Thyroid gland (tissue), 4 donors: Measurements from ENCODE around the gene MYADM. TPM values are rescaled to one million over a fixed set of nuclear protein-coding genes. Genes with fewer than 3 reads are reported as not detected.

Experiments used
- DNase-seq, 2 donors: peaks; one replicate each; pipeline ENCODE4 v3.0.0-alpha.2; 2019
- H3K27ac ChIP-seq, 3 donors: fragments of 200-600 bp; sonication (generic); 1 replicate in 2 of 3; 2 replicates in 1 of 3; pipeline ENCODE4 v1.5.1; 2016 to 2019; ENCODE audit warnings: mild to moderate bottlenecking in 1 of 3, moderate library complexity in 1 of 3
- H3K27me3 ChIP-seq: fragments of 200-600 bp; sonication (generic); one replicate; pipeline ENCODE4 v1.5.1; 2019
- H3K36me3 ChIP-seq, 2 donors: fragments of 200-600 bp; sonication (generic); one replicate each; pipeline ENCODE4 v1.5.1; 2016 to 2019
- H3K4me1 ChIP-seq, 2 donors: fragments of 200-600 bp; sonication (generic); one replicate each; pipeline ENCODE4 v1.5.1; 2017 to 2019
- H3K4me3 ChIP-seq, 3 donors: fragments of 200-600 bp; sonication (generic); replicated peaks in 1 of 3; 1 replicate in 2 of 3; 2 replicates in 1 of 3; pipeline ENCODE4 v1.5.1; 2016; ENCODE audit warnings: mild to moderate bottlenecking in 1 of 3
- H3K9me3 ChIP-seq: fragments of 200-600 bp; sonication (generic); one replicate; pipeline ENCODE4 v1.5.1; 2017
- POLR2A ChIP-seq, 2 donors: fragments of 450-650 bp; IDR thresholded peaks; one replicate each; pipeline ENCODE4 v1.6.1; 2017; ENCODE audit warnings: antibody characterized with exemption in 2 of 2, mild to moderate bottlenecking in 2 of 2, moderate library complexity in 1 of 2
- WGBS, 2 donors: methylation state at CpG; one replicate each; pipeline ENCODE4 v1.1.5; 2017; 5-methylcytosine and 5-hydroxymethylcytosine counted together
- intact Hi-C: fragments of 100-400 bp; cut with DNase I; formaldehyde crosslinking; loops from one replicate; pipeline ENCODE4 v1.15.1; 2023
- total RNA-seq, 4 donors: library from RNA; depleted of rRNA; stranded (reverse); fragments of >200 nt; gene quantifications; one replicate each; pipeline ENCODE4 v1.2.3, GENCODE V29; 2016
- TF ChIP-seq, protein P1 (sequence below), 6 experiments: fragments of 200-600 bp in 3 of 6; fragments of 450-650 bp in 3 of 6; sonication (generic) in 3 of 6; IDR thresholded peaks; one replicate each; pipeline ENCODE4 v1.5.1; 2016 to 2019; ENCODE audit warnings: antibody characterized with exemption in 6 of 6, mild to moderate bottlenecking in 2 of 6, inconsistent platforms in 1 of 6, moderate library complexity in 1 of 6

The MYADM gene
- total RNA-seq: 10 to 100 TPM; 16.4 to 37.8 (median 21.8) TPM

- DNase-seq: peak; percentile 97 to 98
- intact Hi-C loops: no loop called here
- H3K27ac ChIP-seq: peak within 1 kb of the TSS; percentile 78 to 97 (median 84)
- WGBS, 2 donors: 0 to 2% methylated on average over 15 to 16 of the region's 37 CpGs
- H3K36me3 ChIP-seq: no peaks in the 10 kb centered on the region
- H3K4me3 ChIP-seq: peak within 1 kb of the TSS; percentile 22 to 96 (median 60)
- TF ChIP-seq, protein P1, sequence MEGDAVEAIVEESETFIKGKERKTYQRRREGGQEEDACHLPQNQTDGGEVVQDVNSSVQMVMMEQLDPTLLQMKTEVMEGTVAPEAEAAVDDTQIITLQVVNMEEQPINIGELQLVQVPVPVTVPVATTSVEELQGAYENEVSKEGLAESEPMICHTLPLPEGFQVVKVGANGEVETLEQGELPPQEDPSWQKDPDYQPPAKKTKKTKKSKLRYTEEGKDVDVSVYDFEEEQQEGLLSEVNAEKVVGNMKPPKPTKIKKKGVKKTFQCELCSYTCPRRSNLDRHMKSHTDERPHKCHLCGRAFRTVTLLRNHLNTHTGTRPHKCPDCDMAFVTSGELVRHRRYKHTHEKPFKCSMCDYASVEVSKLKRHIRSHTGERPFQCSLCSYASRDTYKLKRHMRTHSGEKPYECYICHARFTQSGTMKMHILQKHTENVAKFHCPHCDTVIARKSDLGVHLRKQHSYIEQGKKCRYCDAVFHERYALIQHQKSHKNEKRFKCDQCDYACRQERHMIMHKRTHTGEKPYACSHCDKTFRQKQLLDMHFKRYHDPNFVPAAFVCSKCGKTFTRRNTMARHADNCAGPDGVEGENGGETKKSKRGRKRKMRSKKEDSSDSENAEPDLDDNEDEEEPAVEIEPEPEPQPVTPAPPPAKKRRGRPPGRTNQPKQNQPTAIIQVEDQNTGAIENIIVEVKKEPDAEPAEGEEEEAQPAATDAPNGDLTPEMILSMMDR (IDR thresholded peaks at IDR 0.05): no peak
- peak; percentile 71 for TF ChIP-seq POLR2A (IDR thresholded peaks at IDR 0.05)
- H3K9me3 ChIP-seq: no peaks in the 10 kb centered on the region
- H3K4me1 ChIP-seq: peaks cover 11 to 26% of the 10 kb centered on the region in 2 donors
- H3K27me3 ChIP-seq: no peaks in the 10 kb centered on the region
Observed at GRCh38 chr19:53867225-53868090, at the start of gene MYADM. Gene MYADM (plus strand): TSS chr19:53867883. CDS start chr19:53873530, 5,647 bp downstream.

- no peak for TF ChIP-seq POLR2A (IDR thresholded peaks at IDR 0.05)
- TF ChIP-seq, protein P1 (IDR thresholded peaks at IDR 0.05): no peak
- no peak for DNase-seq
- H3K27ac ChIP-seq: no peak overlapping the region
- H3K9me3 ChIP-seq: no peaks in the 10 kb centered on the region
- H3K4me3 ChIP-seq: no peak overlapping the region
- 81 to 88% methylated on average over 13 of the region's 13 CpGs for WGBS, 2 donors
- intact Hi-C loops: no loop called here
- no peaks in the 10 kb centered on the region for H3K4me1 ChIP-seq
- no peaks in the 10 kb centered on the region for H3K27me3 ChIP-seq
- H3K36me3 ChIP-seq: no peaks in the 10 kb centered on the region
Observed at GRCh38 chr19:53818756-53819155, 48.9 kb upstream of the MYADM start.

DNA sequence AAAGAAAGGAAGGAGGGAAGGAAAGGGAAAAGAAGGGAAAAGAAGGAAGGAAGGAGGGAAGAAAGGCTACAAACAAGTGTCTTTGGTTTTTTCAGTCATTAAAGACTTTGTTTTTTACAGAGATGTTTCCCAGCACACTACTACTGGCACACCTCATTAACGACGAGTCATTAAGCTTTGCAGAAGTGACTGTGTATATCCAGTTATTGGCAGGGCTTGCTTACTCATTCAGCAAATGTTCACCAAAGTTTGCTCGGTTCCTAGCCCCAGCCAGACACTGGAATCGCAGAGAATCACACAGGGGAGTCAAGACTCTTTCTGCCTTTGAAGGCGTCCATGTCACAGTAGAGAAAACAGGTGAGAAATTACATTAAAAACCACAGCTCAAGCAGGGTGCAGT lies 47.8 kb upstream of the MYADM start:
- H3K4me1 ChIP-seq: no peaks in the 10 kb centered on the region
- 70 to 79% methylated on average over 5 of the region's 5 CpGs for WGBS, 2 donors
- H3K27ac ChIP-seq: no peak overlapping the region
- no peak overlapping the region for H3K4me3 ChIP-seq
- DNase-seq: no peak
- intact Hi-C loops: no loop called here
- no peaks in the 10 kb centered on the region for H3K36me3 ChIP-seq
- H3K9me3 ChIP-seq: no peaks in the 10 kb centered on the region
- TF ChIP-seq, protein P1 (IDR thresholded peaks at IDR 0.05): no peak
- no peak for TF ChIP-seq POLR2A (IDR thresholded peaks at IDR 0.05)
- no peaks in the 10 kb centered on the region for H3K27me3 ChIP-seq

GRCh38 chr19:53823380-53824120 lies 44.1 kb upstream of the MYADM start:
- WGBS, 2 donors: 81 to 86% methylated on average over 12 of the region's 12 CpGs
- H3K4me3 ChIP-seq: no peak overlapping the region

More at GRCh38 chr19:53823380-53824120, 44.1 kb upstream of the MYADM start:
- Histone ChIP-seq H3K36me3 (no peaks in the 10 kb centered on the region), H3K4me1 (no peaks in the 10 kb centered on the region), H3K27ac (no peak overlapping the region), H3K27me3 (no peaks in the 10 kb centered on the region), H3K9me3 (no peaks in the 10 kb centered on the region)
- no peak for DNase-seq
- TF ChIP-seq, protein P1 (IDR thresholded peaks at IDR 0.05): no peak
- no peak for TF ChIP-seq POLR2A (IDR thresholded peaks at IDR 0.05)
- intact Hi-C loops: no loop called here
